ENCODE data around the gene IER5.
A peak's percentile ranks its signal among the peaks of the same experiment; 100 is the strongest.
"Not testable (repeated sequence)": the region's sequence is repeated elsewhere in the genome, so short reads cannot be mapped to it uniquely, and the experiment has no call there.

Gene IER5

DNA sequence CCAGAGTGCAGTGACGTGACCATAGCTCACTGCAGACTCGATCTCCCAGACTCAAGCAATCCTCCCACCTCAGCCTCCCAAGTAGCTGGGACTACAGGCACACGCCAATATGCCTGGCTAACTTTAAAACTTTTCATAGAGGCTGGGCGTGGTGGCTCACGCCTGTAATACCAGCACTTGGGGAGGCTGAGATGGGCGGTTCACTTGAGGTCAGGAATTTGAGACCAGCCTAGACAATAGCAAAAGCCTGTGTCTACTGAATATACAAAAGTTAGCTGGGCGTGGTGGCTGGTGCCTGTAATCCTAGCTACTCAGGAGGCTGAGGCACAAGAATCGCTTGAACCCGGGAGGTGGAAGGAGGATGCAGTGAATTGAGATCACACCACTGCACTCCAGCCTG is 27.5 kb downstream of the IER5 start:
- DNase-seq = not testable (repeated sequence)

- DNase-seq = no peak
Observed at GRCh38 chr1:181116819-181117390, 28.4 kb downstream of the IER5 start.

DNA sequence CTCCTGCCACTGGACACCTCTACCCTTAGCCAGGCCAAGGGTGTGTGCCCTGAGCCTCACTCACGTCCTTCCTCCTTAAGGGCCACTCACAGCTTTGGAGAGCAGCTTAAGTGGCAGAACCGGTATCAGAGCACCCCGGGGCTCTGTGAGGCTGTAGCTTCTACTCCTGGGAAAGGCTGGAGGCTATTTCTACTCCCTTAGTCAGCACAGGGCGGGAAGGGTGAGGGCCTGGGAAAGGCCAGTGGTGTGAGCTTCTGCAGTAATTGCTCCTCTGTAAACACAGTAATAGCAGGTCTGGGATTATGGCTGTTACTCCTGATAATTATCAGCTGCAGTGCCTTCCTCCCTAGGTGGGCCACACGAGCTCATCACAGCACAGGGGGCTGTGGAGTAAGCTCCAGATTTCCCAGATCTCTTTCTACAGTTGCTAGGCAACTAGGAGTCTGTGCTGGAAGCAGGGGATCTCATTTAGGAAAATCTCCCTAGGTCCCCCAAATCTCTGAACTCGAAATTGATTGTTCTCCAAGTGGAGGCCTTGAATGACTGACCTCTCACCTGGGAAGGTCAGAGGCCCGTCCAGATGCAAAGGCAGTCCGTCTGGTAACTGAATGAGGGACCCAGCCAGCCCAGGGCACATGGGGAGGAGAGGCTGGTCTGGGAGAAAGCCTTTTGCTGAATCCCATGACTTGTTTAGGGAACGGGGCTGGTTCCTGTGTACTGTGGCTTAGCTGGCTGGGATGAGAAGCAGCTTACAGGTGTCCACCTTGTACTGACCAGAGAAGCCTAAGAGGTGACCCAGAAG is 29.3 kb downstream of the IER5 start:
- DNase-seq = peak; percentile 67

DNA sequence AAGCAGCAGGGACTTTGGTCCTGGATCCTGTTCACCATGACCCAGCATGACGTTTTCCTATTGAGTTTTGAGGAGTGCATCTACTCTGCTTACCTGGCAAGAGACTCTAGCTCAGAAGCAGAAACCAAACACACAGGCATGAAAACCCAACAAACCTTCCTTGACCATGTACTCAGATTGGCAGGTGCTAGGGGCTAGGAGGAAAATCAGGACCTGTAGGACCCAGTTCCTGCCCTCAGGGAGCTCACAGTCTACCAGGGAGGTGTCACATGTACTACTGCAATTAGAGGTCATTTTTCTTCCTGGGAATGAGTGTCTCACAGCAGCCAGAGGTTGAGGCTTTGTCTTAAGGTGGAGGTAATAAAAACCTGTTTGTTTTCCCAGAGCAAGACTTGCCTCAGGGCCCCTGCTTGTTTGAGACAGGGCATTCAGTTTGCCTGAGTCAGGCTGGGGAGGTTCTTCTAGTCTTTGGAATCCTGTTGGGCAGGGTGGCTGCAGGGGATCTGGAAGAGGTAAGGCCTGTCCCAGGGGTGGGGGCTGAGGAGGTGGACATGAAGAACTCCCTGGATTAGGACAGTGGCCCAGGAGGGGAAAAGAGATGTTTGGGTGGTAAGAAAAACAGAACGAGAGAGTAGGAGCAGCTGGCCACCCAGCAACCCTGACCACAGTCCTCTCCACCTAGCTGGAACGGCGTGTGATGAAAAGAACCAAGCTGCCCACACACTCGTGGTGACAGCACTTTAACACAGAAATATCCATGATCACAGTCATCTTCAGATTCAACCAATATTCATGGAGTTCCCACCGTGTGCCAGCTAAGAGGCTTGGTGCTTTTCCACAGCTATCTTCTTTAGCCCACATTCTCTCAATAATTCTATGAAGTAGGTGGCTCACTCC is 30.8 kb downstream of the IER5 start:
- DNase-seq = no peak

DNA sequence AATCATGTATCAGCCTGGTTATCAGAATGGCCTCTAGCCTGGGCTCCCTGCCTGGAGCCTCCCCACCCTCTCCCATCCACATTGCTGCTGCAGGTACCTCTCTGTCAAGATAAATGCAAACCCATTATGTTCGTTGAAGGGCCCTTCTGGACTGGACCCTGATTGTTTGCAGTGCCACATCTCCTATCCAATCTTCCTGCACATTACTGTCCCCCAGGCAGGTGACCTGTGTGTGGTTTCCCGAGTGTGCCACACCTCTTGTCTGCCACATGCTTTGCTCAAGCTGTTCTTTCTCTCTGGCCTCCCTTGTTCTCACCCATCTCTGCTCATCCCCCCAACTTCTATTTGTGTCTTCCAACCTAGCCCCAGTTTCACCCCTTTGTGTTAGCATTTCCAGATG is 32.4 kb downstream of the IER5 start:
- no peak for DNase-seq

- no peak for DNase-seq
Observed at GRCh38 chr1:181121498-181121897, 33.0 kb downstream of the IER5 start.

DNA sequence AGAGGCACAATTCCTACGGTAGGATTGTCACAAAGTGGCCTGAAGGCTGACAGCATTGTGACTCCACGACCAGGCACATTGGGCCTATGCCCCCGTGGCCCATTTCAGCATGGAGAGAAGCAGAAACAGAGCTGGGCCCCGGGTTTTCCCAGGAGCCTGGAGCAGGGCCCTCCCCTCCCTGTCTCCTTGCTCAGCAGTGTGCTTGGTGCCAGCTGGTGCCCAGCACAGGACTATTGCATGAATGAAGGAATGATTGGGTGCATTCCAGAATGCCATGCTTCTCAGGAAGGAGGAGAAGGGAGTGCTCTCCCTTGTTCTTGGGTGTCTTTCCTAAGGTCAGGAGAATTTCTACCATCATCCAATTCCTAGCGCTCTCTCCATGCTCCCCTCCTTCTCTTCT is 33.7 kb downstream of the IER5 start:
- DNase-seq = no peak

DNA sequence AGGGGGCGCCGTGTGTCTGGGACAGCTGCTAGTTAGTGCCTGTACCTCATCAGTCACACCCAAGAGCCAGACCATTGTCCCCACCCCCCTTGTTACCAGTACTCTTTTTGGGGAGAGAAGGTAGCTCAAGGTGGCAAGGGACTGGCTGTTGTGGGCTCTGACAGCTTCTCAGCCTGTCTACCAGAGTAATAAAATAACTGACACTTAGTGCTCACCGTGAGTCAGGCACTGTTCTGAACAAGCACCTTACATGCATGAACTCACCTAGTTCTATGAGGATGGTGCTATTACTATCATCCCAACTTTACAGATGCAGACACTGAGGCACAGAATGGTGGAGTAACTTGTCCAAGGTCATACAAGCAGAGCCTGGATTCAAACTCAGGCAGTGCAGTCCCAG is 34.7 kb downstream of the IER5 start:
- DNase-seq = no peak

GRCh38 chr1:181124291-181124751 is 35.8 kb downstream of the IER5 start:
- DNase-seq = no peak

- DNase-seq = no peak
Observed at GRCh38 chr1:181126289-181126688, 37.8 kb downstream of the IER5 start.

GRCh38 chr1:181126871-181127587 is 38.5 kb downstream of the IER5 start:
- DNase-seq = peak; percentile 69

- DNase-seq = no peak
Observed at GRCh38 chr1:181127898-181128453, 39.5 kb downstream of the IER5 start.

- peak; percentile 49 for DNase-seq
Observed at GRCh38 chr1:181128592-181129497, 40.3 kb downstream of the IER5 start.

- no peak for DNase-seq
Observed at GRCh38 chr1:181129771-181130606, 41.5 kb downstream of the IER5 start.

DNA sequence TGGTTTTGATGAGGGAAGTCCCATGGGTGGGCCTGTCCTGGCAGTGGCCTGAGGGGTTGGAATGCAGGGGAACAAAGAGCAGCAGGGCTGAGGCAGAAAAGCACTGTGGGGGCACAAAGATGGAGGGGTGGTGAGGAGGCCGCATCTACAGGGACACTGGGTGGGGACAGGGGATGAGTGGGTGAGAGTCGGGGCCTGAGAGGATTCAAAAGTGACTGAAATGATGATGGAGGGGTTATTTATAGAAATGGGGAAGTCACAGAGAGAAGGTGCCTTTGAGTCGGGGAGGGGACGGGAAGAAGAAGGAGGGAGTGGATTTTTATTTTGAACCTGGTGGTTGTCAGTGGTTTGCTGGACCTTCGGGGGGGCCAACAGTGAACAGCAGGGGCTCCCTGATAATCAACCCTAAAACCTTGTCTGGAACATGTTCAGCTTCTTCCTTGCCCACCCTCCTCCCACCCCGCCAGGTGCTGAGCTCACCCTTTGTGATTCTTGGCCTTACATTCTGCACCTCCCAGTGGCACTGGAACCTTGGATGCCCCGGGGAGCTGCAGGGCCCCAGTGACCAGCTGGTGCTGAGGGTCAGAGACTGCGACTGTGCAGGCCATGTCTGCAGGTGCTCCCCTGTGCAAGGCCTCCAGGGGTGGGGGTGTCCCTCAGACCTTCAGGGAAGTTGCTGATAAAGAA is 42.9 kb downstream of the IER5 start:
- DNase-seq = no peak

DNA sequence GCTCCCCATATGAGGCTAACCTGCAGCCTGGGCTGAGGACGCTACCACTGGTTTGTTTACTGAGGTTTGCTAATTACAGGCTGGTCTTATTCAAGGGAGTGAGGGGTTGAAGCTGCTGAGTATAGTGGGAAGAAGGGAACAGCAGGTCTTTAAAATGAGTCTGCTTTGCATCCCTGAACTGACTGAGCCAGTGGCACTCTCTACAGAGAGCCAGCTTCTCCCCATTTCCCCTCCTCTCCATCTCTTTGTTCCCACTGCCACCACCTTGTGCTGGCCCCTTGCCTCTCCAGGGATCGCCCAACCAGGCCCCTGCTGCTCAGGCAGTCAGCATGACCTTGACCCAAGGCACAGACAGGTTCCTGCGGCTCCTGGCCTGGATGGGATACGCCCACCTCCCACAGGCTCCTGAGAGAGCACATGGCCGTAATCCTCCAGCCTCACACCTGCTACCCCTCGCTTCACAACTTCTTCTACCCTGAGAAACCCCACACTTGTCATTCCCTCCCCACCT is 45.0 kb downstream of the IER5 start:
- DNase-seq = no peak

DNA sequence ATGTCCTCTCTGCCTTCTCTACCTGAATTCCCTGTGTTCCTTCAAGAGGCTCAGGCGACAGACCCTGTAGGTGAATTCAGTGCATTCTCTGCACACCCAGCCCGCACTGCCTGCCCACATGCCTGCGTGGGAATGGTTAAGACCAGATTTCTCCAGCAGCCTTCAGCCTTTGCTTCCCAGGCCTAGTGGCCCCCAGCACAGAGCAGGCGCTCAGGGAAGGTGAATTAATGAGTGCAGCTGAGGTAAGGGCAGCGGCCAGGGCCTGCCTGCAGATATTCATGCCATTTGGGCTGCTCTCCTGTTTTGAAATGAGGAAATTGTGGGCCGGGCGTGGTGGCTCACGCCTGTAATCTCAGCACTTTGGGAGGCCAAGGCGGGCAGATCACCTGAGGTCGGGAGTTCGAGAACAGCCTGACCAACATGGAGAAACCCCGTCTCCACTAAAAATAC is 45.5 kb downstream of the IER5 start:
- DNase-seq = no peak

- no peak for DNase-seq
Observed at GRCh38 chr1:181134543-181135436, 46.3 kb downstream of the IER5 start.

DNA sequence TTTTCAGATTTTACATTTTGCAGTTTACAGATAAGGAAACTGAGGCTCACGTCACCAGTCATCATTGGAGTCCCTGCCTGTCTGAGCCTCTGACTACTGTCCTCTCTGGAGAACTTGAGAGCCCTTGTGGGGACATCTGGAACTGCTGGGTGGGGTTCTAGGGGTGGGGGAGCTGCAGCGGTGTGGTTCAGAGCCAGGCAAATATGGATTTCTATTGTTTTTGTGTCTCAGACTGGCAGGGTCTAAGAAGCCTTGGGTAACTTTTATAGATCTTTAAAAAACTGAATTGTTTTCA is 46.9 kb downstream of the IER5 start:
- DNase-seq = no peak

All from NCI-H1092 treated with DMSO at 0.1 percent for 48 hours (cell line).